Spleen (tissue), 11 donors: ENCODE measurements around the gene IQGAP2. TPM values are rescaled to one million over a fixed set of nuclear protein-coding genes. Genes with fewer than 3 reads are reported as not detected.

Experiments used
- DNase-seq: peaks from one replicate; pipeline ENCODE4 v3.0.0-alpha.2; 2020
- H3K27ac ChIP-seq, 8 donors: fragments of 200-600 bp; sonication (generic) in 7 of 8; 1 replicate in 4 of 8; 2 replicates in 4 of 8; pipeline versions ENCODE4 v1.5.0 to v1.8.0; 2016 to 2021; ENCODE audit warnings: inconsistent platforms in 4 of 8, mild to moderate bottlenecking in 4 of 8, moderate library complexity in 1 of 8
- H3K27me3 ChIP-seq, 7 donors: fragments of 200-600 bp; sonication (generic) in 6 of 7; replicated peaks in 1 of 7; 1 replicate in 4 of 7; 2 replicates in 3 of 7; pipeline versions ENCODE4 v1.5.0 to v1.8.0; 2016 to 2021; ENCODE audit warnings: inconsistent platforms in 3 of 7, mild to moderate bottlenecking in 1 of 7
- H3K36me3 ChIP-seq, 6 donors: fragments of 200-600 bp; sonication (generic) in 5 of 6; 1 replicate in 4 of 6; 2 replicates in 2 of 6; pipeline versions ENCODE4 v1.5.0 to v1.8.0; 2016 to 2021; ENCODE audit warnings: inconsistent platforms in 2 of 6
- H3K4me1 ChIP-seq, 6 donors: fragments of 200-600 bp; sonication (generic) in 5 of 6; 1 replicate in 3 of 6; 2 replicates in 3 of 6; pipeline versions ENCODE4 v1.5.0 to v1.8.0; 2016 to 2021; ENCODE audit warnings: inconsistent platforms in 3 of 6
- H3K4me3 ChIP-seq, 8 donors: fragments of 200-600 bp; sonication (generic) in 7 of 8; 1 replicate in 4 of 8; 2 replicates in 4 of 8; pipeline versions ENCODE4 v1.5.0 to v1.8.0; 2016 to 2021; ENCODE audit warnings: inconsistent platforms in 4 of 8, mild to moderate bottlenecking in 4 of 8, moderate library complexity in 2 of 8
- H3K9me3 ChIP-seq, 8 donors: fragments of 200-600 bp; sonication (generic) in 7 of 8; 1 replicate in 4 of 8; 2 replicates in 4 of 8; pipeline versions ENCODE4 v1.5.0 to v1.8.0; 2016 to 2021; ENCODE audit warnings: inconsistent platforms in 4 of 8
- CTCF ChIP-seq, 11 experiments: fragments of 200-600 bp in 7 of 11; fragments of 450-650 bp in 4 of 11; sonication (generic) in 4 of 11; IDR thresholded peaks in 8 of 11; conservative IDR thresholded peaks in 3 of 11; 1 replicate in 7 of 11; 2 replicates in 4 of 11; pipeline versions ENCODE4 v1.4.0 to v1.8.0; 2016 to 2021; ENCODE audit warnings: antibody characterized with exemption in 11 of 11, inconsistent platforms in 4 of 11, mild to moderate bottlenecking in 1 of 11
- POLR2A ChIP-seq, 3 donors: fragments of 450-650 bp; IDR thresholded peaks; one replicate each; pipeline ENCODE4 v1.5.1; 2017; ENCODE audit warnings: antibody characterized with exemption in 3 of 3, mild to moderate bottlenecking in 1 of 3
- POLR2AphosphoS5 ChIP-seq, 3 donors: sonication (generic); formaldehyde crosslinking; IDR thresholded peaks; one replicate each; pipeline ENCODE4 v1.5.1; 2017; ENCODE audit warnings: antibody characterized with exemption in 3 of 3
- WGBS, 5 donors: extraction: QIAGEN DNeasy Blood & Tissue Kit in 3 of 5; methylation state at CpG; one replicate each; pipeline versions ENCODE4 v1.1.5 to v1.1.7; 2013 to 2018; 5-methylcytosine and 5-hydroxymethylcytosine counted together
- intact Hi-C: fragments of 100-400 bp; cut with DNase I; formaldehyde crosslinking; loops from one replicate; pipeline ENCODE4 v1.15.0; 2023; ENCODE audit warnings: low total_unique reads
- polyA plus RNA-seq, 3 donors: library from polyadenylated mRNA; stranded (reverse); fragments of 200-250 nt; gene quantifications; one replicate each; pipeline ENCODE4 v1.2.1, GENCODE V29; 2013
- total RNA-seq, 7 donors: library from RNA; depleted of rRNA in 3 of 7; stranded (reverse); fragments of >200 nt in 3 of 7; fragmentation: NEBNext Ultra II Directional in 4 of 7; extraction: Animal tissue kit (Norgen Biotek cat#: 25700) in 4 of 7; gene quantifications; one replicate each; pipeline versions ENCODE4 v1.1.0 to v1.2.1, GENCODE V29; 2016 to 2021
- donor health status: healthy with polysubstance abuse.
- donor health status: DM: no; HTN: no; CAD: no; lungs with moderate emphysema.
- donor health status: DM: no; HTN: no; CAD: no.
- donor health status: Bipolar disorder and iron deficiency.
- donor health status: healthy.
- donor health status: DM: no; HTN: no; CAD: no.
- donor health status: DM: yes; HTN: yes; CAD: no.

The IQGAP2 gene
- total and polyA plus RNA-seq, 10 donors = 9.3 to 83.6 (median 52.8) TPM

- TF ChIP-seq CTCF (IDR thresholded peaks at IDR 0.05 in 8 of 11, conservative IDR thresholded peaks at IDR 0.05 in 3 of 11) (no peak), POLR2AphosphoS5 (IDR thresholded peaks at IDR 0.05) (no peak), POLR2A (IDR thresholded peaks at IDR 0.05) (no peak)
- Histone ChIP-seq H3K9me3 (no peaks in the 10 kb centered on the region), H3K27me3 (no peaks in the 10 kb centered on the region), H3K36me3 (peaks cover 0 to 96% (median 27%) of the 10 kb centered on the region in 6 donors), H3K27ac (no peak overlapping the region), H3K4me1 (no peaks in the 10 kb centered on the region), H3K4me3 (no peak overlapping the region)
- intact Hi-C loops = no loop called here
- no peak for DNase-seq
Observed at GRCh38 chr5:76673125-76673524, 270.0 kb downstream of the IQGAP2 start.

- Histone ChIP-seq H3K27ac (peak overlapping the region in 4 of 8 donors; percentile 25 to 59 (median 37)), H3K27me3 (no peaks in the 10 kb centered on the region), H3K36me3 (peaks cover 0 to 96% (median 24%) of the 10 kb centered on the region in 6 donors), H3K9me3 (no peaks in the 10 kb centered on the region), H3K4me1 (no peaks in the 10 kb centered on the region), H3K4me3 (no peak overlapping the region)
- TF ChIP-seq CTCF (IDR thresholded peaks at IDR 0.05 in 8 of 11, conservative IDR thresholded peaks at IDR 0.05 in 3 of 11) (no peak), POLR2AphosphoS5 (IDR thresholded peaks at IDR 0.05) (no peak), POLR2A (IDR thresholded peaks at IDR 0.05) (no peak)
- DNase-seq = no peak
- intact Hi-C loops = no loop called here
- 79 to 85% (median 83%) methylated on average over 8 of the region's 8 CpGs for WGBS, 5 donors
Observed at GRCh38 chr5:76674330-76675066, 271.4 kb downstream of the IQGAP2 start.

- no peak for DNase-seq
- H3K27ac ChIP-seq = peak overlapping the region in 3 of 8 donors; percentile 25 to 59 (median 44)
- WGBS, 5 donors = 84 to 98% (median 93%) methylated on average over 1 of the region's 1 CpG
Observed at GRCh38 chr5:76675364-76675763, 272.3 kb downstream of the IQGAP2 start.

More at GRCh38 chr5:76675364-76675763, 272.3 kb downstream of the IQGAP2 start:
- no peak for TF ChIP-seq POLR2AphosphoS5 (IDR thresholded peaks at IDR 0.05)
- TF ChIP-seq POLR2A (IDR thresholded peaks at IDR 0.05) = no peak
- TF ChIP-seq CTCF (IDR thresholded peaks at IDR 0.05 in 8 of 11, conservative IDR thresholded peaks at IDR 0.05 in 3 of 11) = no peak
- H3K4me3 ChIP-seq = no peak overlapping the region
- intact Hi-C loops = no loop called here
- H3K4me1 ChIP-seq = no peaks in the 10 kb centered on the region
- H3K9me3 ChIP-seq = no peaks in the 10 kb centered on the region
- H3K36me3 ChIP-seq = peaks cover 0 to 88% (median 21%) of the 10 kb centered on the region in 6 donors
- H3K27me3 ChIP-seq = no peaks in the 10 kb centered on the region
